HL-60 (cell line): ENCODE data around the gene GADD45G.

Source experiments
- DNase-seq, 2 experiments: peaks; one replicate each; pipeline ENCODE4 v3.0.0-alpha.2; 2010 to 2020; ENCODE audit warnings: low read depth in 1 of 2, low spot score in 1 of 2
- H3K27ac ChIP-seq: fragments of 250-450 bp; sonication (Bioruptor Pico); replicated peaks from 2 replicates; pipeline ENCODE4 v1.5.1; 2020; ENCODE audit warnings: mild to moderate bottlenecking, moderate library complexity
- H3K27me3 ChIP-seq: fragments of 250-450 bp; sonication (Bioruptor Pico); 2 replicates; pipeline ENCODE4 v1.5.1; 2021; ENCODE audit warnings: mild to moderate bottlenecking, moderate library complexity; ENCODE audit not compliant: insufficient read depth, poor library complexity, severe bottlenecking
- H3K4me3 ChIP-seq: replicated peaks from 2 replicates; pipeline ENCODE4 v1.5.1; 2011; ENCODE audit warnings: mild to moderate bottlenecking, control low read depth, low read length; ENCODE audit not compliant: insufficient read depth
- CTCF ChIP-seq: IDR thresholded peaks from one replicate; pipeline ENCODE4 v1.5.1; 2011; ENCODE audit warnings: low read length, control low read depth, inconsistent platforms; ENCODE audit not compliant: insufficient read depth
- GABPA ChIP-seq: IDR thresholded peaks from 2 replicates; pipeline ENCODE4 v1.6.1; 2012; ENCODE audit warnings: low read depth
- POLR2AphosphoS5 ChIP-seq: IDR thresholded peaks from 2 replicates; pipeline ENCODE4 v1.6.1; 2012; ENCODE audit warnings: low read depth
- REST ChIP-seq: IDR thresholded peaks from 2 replicates; pipeline ENCODE4 v1.6.1; 2012; ENCODE audit warnings: low read depth; ENCODE audit not compliant: insufficient replicate concordance
- SPI1 ChIP-seq: IDR thresholded peaks from 2 replicates; pipeline ENCODE4 v1.6.1; 2012; ENCODE audit warnings: low read depth, mild to moderate bottlenecking, borderline replicate concordance

The GADD45G gene

GRCh38 chr9:89621031-89621430, 16.2 kb downstream of the GADD45G start:
- no peak overlapping the region for H3K4me3 ChIP-seq
- peaks cover 24% of the 10 kb centered on the region for H3K27me3 ChIP-seq
- no peak overlapping the region for H3K27ac ChIP-seq
- TF ChIP-seq GABPA (no peak), CTCF (no peak), POLR2AphosphoS5 (no peak), SPI1 (no peak), REST (no peak)
- no peak for DNase-seq

GRCh38 chr9:89621676-89622075, 16.9 kb downstream of the GADD45G start:
- no peak for DNase-seq
- no peak overlapping the region for H3K27ac ChIP-seq
- H3K4me3 ChIP-seq, result no peak overlapping the region
- H3K27me3 ChIP-seq, result peaks cover 24% of the 10 kb centered on the region
- TF ChIP-seq CTCF (no peak), SPI1 (no peak), REST (no peak), POLR2AphosphoS5 (no peak), GABPA (no peak)

- Histone ChIP-seq H3K27ac (no peak overlapping the region), H3K27me3 (peaks cover 24% of the 10 kb centered on the region)
- no peak for DNase-seq
Measured at GRCh38 chr9:89622933-89623861, 18.4 kb downstream of the GADD45G start.

More at GRCh38 chr9:89622933-89623861, 18.4 kb downstream of the GADD45G start:
- no peak overlapping the region for H3K4me3 ChIP-seq
- no peak for TF ChIP-seq POLR2AphosphoS5
- TF ChIP-seq SPI1, result no peak
- no peak for TF ChIP-seq REST
- no peak for TF ChIP-seq GABPA
- no peak for TF ChIP-seq CTCF
